Measurements from ENCODE around the gene GDF11.

Gene GDF11

GRCh38 chr12:55742719-55743405, at the start of gene GDF11:
GDF11 (plus strand) TSS chr12:55743122; CDS start chr12:55743317, 195 bp downstream.
- peak in 1 of 2 donors; percentile 20 for DNase-seq

DNA sequence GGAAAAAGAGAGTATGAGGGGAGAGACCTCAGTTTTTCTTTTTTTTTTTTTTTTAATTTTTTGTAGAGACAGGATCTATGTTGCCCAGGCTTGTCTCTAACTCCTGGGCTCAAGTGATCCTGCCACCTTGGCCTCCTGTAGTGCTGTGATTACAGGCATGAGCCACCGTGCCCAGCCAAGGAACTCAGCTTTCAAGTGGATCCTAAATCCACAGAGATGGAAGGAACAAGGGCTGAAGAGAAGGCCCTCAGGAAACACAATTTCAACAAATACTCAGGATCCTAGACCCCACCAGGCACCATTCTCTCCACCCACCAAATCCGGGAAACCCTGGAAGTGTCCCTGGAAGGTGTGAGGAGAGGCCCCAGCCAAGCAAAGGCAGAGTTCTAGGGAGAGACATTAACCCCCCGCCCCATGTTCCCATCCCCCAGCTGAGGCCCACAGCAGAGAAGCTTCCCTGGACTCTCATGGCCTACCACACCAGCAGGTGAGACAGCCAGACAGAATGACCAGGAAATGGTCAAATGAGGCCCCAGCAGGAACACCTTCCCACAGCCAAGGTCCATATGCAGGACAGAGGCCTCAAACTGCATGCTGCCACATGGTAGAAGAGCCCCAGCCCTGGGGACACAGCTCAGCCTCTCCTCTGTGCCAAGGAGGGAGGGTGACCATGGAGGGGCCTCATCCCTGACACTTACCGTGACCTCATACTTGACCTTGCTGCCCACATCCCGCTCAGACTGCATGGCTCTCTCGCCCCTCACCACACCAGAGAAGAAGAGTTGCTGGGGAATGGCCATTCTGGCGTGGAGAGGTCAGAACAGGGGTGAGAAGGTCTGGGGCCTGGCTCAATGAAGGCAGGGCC, 49.4 kb upstream of the GDF11 start:
- DNase-seq: no peak

GRCh38 chr12:55694188-55694515, 48.8 kb upstream of the GDF11 start:
- no peak for DNase-seq

DNA sequence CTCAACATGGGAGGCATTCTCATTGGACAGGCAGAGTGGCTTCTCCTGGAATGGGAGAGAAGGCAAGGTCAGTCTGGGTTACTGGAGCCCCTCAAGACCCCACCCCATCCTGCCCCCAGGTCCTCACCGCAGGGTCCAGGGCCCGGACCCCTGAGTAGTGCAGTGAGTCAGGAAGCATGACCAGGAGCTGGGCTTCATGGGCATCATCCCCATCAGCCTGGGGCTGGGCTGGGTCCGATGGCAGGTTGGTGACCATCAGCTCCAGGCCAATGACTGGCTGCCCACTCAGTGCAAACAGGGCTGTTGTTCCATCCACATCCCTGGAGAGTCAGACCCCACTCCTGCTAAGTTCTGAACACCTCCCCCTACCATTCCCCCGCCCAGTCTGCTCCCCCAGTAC, 48.3 kb upstream of the GDF11 start:
- DNase-seq: no peak

GRCh38 chr12:55695349-55695748, 47.6 kb upstream of the GDF11 start:
- DNase-seq: no peak

GRCh38 chr12:55696141-55696540, 46.8 kb upstream of the GDF11 start:
- no peak for DNase-seq

GRCh38 chr12:55696796-55697462, 46.0 kb upstream of the GDF11 start:
- no peak for DNase-seq

GRCh38 chr12:55697686-55698085, 45.2 kb upstream of the GDF11 start:
- no peak for DNase-seq

- DNase-seq: no peak
These were observed 44.5 kb upstream of the GDF11 start for GRCh38 chr12:55698241-55698955.

GRCh38 chr12:55698965-55699364, 44.0 kb upstream of the GDF11 start:
- no peak for DNase-seq

- DNase-seq: no peak
These were observed 43.4 kb upstream of the GDF11 start for GRCh38 chr12:55699471-55700055.

- no peak for DNase-seq
These were observed 42.5 kb upstream of the GDF11 start for GRCh38 chr12:55700255-55701018.

- no peak for DNase-seq
These were observed 40.1 kb upstream of the GDF11 start for GRCh38 chr12:55702861-55703260.

DNA sequence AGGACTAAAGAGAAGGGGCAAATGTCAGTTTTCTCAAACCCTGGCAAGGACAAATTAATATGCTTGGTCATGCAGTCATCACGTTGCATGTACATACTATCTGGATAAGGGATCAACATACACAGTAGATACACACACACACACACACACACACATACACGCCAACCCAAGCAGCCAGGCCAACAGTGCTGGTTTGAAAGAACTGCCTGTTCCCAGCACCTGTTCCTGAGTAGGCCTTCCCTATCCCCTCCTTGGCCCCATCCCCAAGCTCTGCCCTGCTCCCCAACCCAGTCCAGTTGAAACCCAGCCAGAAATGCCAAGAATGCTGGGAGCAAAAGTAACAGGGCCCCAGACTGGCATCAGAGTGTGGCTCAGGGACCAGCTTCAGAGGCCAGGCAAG, 39.6 kb upstream of the GDF11 start:
- DNase-seq: no peak

DNA sequence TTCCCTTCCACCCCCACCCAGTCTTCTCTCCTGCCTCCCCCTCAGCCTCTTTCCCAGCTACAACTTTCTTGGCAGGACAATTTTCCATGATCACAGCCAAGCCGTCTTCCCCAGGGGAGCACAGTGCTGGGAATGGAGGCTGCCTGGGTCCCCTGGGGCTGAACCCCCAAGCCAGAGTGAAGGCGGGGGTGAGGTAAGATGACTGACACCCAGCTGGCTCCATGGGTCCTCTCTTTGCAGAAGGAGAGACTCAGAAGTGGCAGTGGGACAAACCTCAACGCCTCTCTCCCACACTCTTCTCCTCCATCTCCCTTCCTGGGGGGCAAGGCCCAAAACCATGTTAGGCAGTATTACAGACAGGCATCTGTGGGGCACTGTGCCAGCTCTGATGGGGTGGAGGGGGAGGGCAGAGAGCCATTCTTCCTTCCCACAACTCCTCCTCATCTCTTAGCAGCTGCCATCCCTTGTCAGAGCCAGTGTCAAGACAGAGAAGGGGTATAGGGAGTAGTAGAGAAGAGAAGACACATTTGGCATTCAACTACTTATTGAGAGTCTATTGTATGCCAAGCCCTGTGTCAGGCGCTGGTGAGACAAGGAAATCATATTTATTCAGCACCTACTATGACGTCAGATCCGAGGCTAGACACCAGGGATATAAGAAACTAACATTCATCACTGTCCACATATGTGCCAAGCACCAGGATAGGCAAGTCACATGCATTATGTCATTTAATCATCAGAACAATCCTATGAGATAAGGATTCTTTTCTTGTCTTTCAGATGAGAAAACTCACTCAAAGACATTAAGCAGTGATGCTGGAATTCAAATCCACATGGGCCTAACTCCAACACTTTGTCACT, 38.8 kb upstream of the GDF11 start:
- no peak for DNase-seq

GRCh38 chr12:55704824-55705718, 37.9 kb upstream of the GDF11 start:
- DNase-seq: no peak

GRCh38 chr12:55705782-55706402, 37.0 kb upstream of the GDF11 start:
- no peak for DNase-seq

DNA sequence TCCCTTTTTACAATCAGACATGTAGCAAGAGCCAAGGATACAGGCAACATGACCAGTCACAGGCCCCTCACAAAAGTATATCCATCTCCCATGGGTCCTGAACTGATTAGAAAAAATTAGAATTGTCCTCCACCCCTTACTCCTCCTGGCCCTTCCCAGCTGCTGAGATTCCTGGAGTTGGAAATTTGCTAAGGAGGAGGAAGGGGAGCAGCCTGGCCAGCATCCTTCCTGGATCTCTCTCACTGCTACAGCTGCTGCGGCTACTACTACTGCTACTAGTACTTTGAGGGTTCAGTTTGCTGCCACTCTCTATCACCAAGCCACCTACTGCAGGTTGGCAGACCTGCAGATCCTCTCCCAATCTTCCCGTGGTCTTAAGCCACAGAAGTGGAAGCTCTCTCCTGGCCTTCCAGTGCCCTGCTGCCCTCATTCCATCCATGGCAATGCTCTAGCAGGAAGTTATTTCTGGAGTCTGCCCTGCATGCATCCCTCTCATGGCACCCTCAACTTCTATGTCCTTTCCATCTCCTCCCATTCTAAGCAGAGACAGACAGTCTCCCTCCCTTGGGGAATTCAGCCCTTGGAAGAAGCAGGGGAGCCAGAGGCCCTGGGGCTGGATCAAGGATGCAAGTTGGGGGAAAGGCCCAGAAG, 36.2 kb upstream of the GDF11 start:
- no peak for DNase-seq

DNA sequence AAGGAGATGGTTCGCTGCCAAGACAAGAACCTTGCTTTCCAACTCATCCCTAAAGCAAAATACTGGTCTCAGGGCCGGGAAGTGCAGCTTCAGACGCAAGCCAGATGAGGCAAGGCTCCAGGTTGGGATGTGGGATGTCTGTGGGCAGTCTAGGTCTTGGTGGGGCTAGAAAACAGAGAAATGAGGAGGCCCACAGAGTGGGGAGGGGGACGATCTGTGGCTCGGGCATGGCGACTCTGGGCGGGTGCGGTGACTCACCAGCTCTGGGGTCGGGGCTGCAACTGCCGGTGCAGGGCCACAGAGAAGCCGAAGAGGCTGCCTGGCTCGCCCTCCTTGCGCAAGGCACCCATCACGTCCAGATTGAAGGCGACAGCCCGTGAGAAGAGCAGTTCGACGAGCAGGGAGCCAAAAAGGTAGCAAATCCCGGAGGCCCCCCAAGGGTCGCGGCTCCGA, 35.7 kb upstream of the GDF11 start:
- DNase-seq: no peak
